Activated T-helper 1 cell treated with Interleukin-2 at 50 U/mL for 16 hours (primary cell): ENCODE data around the gene MIPEP.
"Not testable (repeated sequence)": the region's sequence is repeated elsewhere in the genome, so short reads cannot be mapped to it uniquely, and the experiment has no call there.

Experiments used
- DNase-seq: peaks from one replicate; pipeline ENCODE4 v3.0.0-alpha.2; 2020; ENCODE audit warnings: low read depth

The MIPEP gene

GRCh38 chr13:23749288-23749873 lies 139.8 kb downstream of the MIPEP start:
- no peak for DNase-seq

GRCh38 chr13:23748109-23748990 lies 140.8 kb downstream of the MIPEP start:
- DNase-seq = no peak

- not testable (repeated sequence) for DNase-seq
Observed at GRCh38 chr13:23746141-23746540, 143.1 kb downstream of the MIPEP start.

GRCh38 chr13:23744315-23744714 lies 144.9 kb downstream of the MIPEP start:
- no peak for DNase-seq

GRCh38 chr13:23743278-23744076 lies 145.7 kb downstream of the MIPEP start:
- DNase-seq = no peak

- no peak for DNase-seq
Observed at GRCh38 chr13:23741879-23742510, 147.2 kb downstream of the MIPEP start.

GRCh38 chr13:23740002-23740401 lies 149.2 kb downstream of the MIPEP start:
- DNase-seq = no peak

- DNase-seq = no peak
Observed at GRCh38 chr13:23739596-23739995, 149.6 kb downstream of the MIPEP start.

GRCh38 chr13:23736541-23736940 lies 152.7 kb downstream of the MIPEP start:
- no peak for DNase-seq

GRCh38 chr13:23735329-23735728 lies 153.9 kb downstream of the MIPEP start:
- DNase-seq = no peak

GRCh38 chr13:23731709-23732108 lies 157.5 kb downstream of the MIPEP start:
- no peak for DNase-seq

- no peak for DNase-seq
Observed at GRCh38 chr13:23730251-23730650, 158.9 kb downstream of the MIPEP start.

GRCh38 chr13:23729531-23729930 lies 159.7 kb downstream of the MIPEP start:
- DNase-seq = no peak

GRCh38 chr13:23728807-23729206 lies 160.4 kb downstream of the MIPEP start:
- DNase-seq = no peak

- no peak for DNase-seq
Observed at GRCh38 chr13:23725922-23726321, 163.3 kb downstream of the MIPEP start.

GRCh38 chr13:23724196-23724970 lies 164.8 kb downstream of the MIPEP start:
- no peak for DNase-seq

GRCh38 chr13:23723471-23723870 lies 165.7 kb downstream of the MIPEP start:
- DNase-seq = no peak

- DNase-seq = no peak
Observed at GRCh38 chr13:23722726-23723453, 166.3 kb downstream of the MIPEP start.

GRCh38 chr13:23718996-23719395 lies 170.2 kb downstream of the MIPEP start:
- DNase-seq = no peak

- DNase-seq = no peak
Observed at GRCh38 chr13:23716401-23716800, 172.8 kb downstream of the MIPEP start.

GRCh38 chr13:23715762-23716235 lies 173.4 kb downstream of the MIPEP start:
- no peak for DNase-seq
